Neural crest cell (in vitro differentiated cells): ENCODE measurements around the gene PDE6G. TPM values are rescaled to one million over a fixed set of nuclear protein-coding genes. Genes with fewer than 3 reads are reported as not detected.

ENCODE experiments used
- DNase-seq: peaks from one replicate; pipeline ENCODE4 v3.0.0; 2021; ENCODE audit warnings: low read depth, mixed read lengths, low spot score
- H3K27ac Mint-ChIP-seq: one replicate; pipeline ENCODE4 v1.8.0; 2021; ENCODE audit warnings: mild to moderate bottlenecking, mixed read lengths; ENCODE audit not compliant: unreplicated experiment
- H3K27me3 Mint-ChIP-seq: 2 replicates; pipeline ENCODE4 v1.8.0; 2021; ENCODE audit warnings: low read depth, mild to moderate bottlenecking, mixed read lengths
- H3K36me3 Mint-ChIP-seq: 2 replicates; pipeline ENCODE4 v1.8.0; 2021; ENCODE audit warnings: low read depth, mild to moderate bottlenecking, mixed read lengths
- H3K4me1 Mint-ChIP-seq: 2 replicates; pipeline ENCODE4 v1.8.0; 2021; ENCODE audit warnings: mixed read lengths
- H3K4me3 Mint-ChIP-seq: one replicate; pipeline ENCODE4 v1.8.0; 2021; ENCODE audit warnings: mild to moderate bottlenecking, mixed read lengths
- H3K9me3 Mint-ChIP-seq: 2 replicates; pipeline ENCODE4 v1.8.0; 2021; ENCODE audit warnings: mixed read lengths
- CTCF ChIP-seq: fragments of 200-600 bp; sonication (generic); conservative IDR thresholded peaks from 2 replicates; pipeline ENCODE4 v1.5.0; 2021; ENCODE audit warnings: antibody characterized with exemption, mild to moderate bottlenecking
- total RNA-seq: library from RNA; stranded (reverse); gene quantifications from 2 replicates; pipeline ENCODE4 v1.2.1, GENCODE V29; 2021

Gene PDE6G
- total RNA-seq, 1 donor from 2014 or later = 0.79 TPM

DNA sequence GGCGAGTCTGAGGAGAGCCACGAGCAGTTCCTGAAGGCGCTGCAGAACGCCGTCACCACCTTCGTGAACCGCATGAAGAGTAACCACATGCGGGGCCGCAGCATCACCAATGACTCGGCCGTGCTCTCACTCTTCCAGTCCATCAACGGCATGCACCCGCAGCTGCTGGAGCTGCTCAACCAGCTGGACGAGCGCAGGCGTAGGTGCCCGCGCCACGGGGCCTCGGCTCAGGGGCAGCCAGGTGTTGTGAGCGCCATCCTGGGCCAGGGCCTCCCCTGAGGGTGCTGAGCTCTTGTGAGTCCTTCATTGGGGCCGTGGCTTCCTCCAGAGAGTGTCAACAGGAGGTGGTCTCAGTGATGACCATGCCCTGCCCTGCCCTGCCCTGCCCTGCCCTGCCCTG lies 39.5 kb upstream of the PDE6G start:
- Mint-ChIP-seq H3K4me1 (no peaks in the 10 kb centered on the region), H3K36me3 (peaks cover 10% of the 10 kb centered on the region), H3K4me3 (no peak overlapping the region), H3K9me3 (no peaks in the 10 kb centered on the region), H3K27me3 (no peaks in the 10 kb centered on the region), H3K27ac (peak overlapping the region; percentile 62)
- no peak for TF ChIP-seq CTCF
- no peak for DNase-seq

GRCh38 chr17:81695211-81695610 lies 38.9 kb upstream of the PDE6G start:
- no peak overlapping the region for H3K27ac Mint-ChIP-seq
- no peak overlapping the region for H3K4me3 Mint-ChIP-seq
- no peaks in the 10 kb centered on the region for H3K27me3 Mint-ChIP-seq
- peaks cover 10% of the 10 kb centered on the region for H3K36me3 Mint-ChIP-seq
- DNase-seq = no peak
- no peaks in the 10 kb centered on the region for H3K4me1 Mint-ChIP-seq
- no peaks in the 10 kb centered on the region for H3K9me3 Mint-ChIP-seq
- no peak for TF ChIP-seq CTCF

GRCh38 chr17:81694810-81695209 lies 38.5 kb upstream of the PDE6G start:
- Mint-ChIP-seq H3K4me1 (no peaks in the 10 kb centered on the region), H3K4me3 (no peak overlapping the region), H3K27me3 (no peaks in the 10 kb centered on the region), H3K27ac (no peak overlapping the region), H3K9me3 (no peaks in the 10 kb centered on the region), H3K36me3 (peaks cover 10% of the 10 kb centered on the region)
- TF ChIP-seq CTCF = no peak
- no peak for DNase-seq

GRCh38 chr17:81693509-81694210 lies 37.3 kb upstream of the PDE6G start:
- no peak for TF ChIP-seq CTCF
- no peak for DNase-seq
- Mint-ChIP-seq H3K9me3 (no peaks in the 10 kb centered on the region), H3K4me1 (no peaks in the 10 kb centered on the region), H3K36me3 (peaks cover 6% of the 10 kb centered on the region), H3K27me3 (no peaks in the 10 kb centered on the region), H3K4me3 (no peak overlapping the region), H3K27ac (no peak overlapping the region)

- Mint-ChIP-seq H3K27ac (no peak overlapping the region), H3K9me3 (no peaks in the 10 kb centered on the region), H3K27me3 (no peaks in the 10 kb centered on the region), H3K4me1 (no peaks in the 10 kb centered on the region), H3K4me3 (no peak overlapping the region), H3K36me3 (no peaks in the 10 kb centered on the region)
- no peak for DNase-seq
- no peak for TF ChIP-seq CTCF
Observed at GRCh38 chr17:81691608-81692007, 35.3 kb upstream of the PDE6G start.
